Suprapubic skin (tissue), 4 donors: ENCODE measurements around the gene TUBB. TPM values are rescaled to one million over a fixed set of nuclear protein-coding genes. Genes with fewer than 3 reads are reported as not detected.

Source experiments
- DNase-seq, 2 donors: peaks; one replicate each; pipeline ENCODE4 v3.0.0-alpha.2; 2019; ENCODE audit warnings: low spot score in 2 of 2
- H3K27ac ChIP-seq: fragments of 200-600 bp; sonication (generic); one replicate; pipeline ENCODE4 v1.5.1; 2019
- H3K27me3 ChIP-seq: fragments of 200-600 bp; sonication (generic); one replicate; pipeline ENCODE4 v1.5.1; 2019
- H3K36me3 ChIP-seq: fragments of 200-600 bp; sonication (generic); one replicate; pipeline ENCODE4 v1.5.1; 2019
- H3K4me1 ChIP-seq: fragments of 200-600 bp; sonication (generic); one replicate; pipeline ENCODE4 v1.5.1; 2019
- H3K4me3 ChIP-seq: fragments of 200-600 bp; sonication (generic); one replicate; pipeline ENCODE4 v1.5.1; 2019; ENCODE audit warnings: mild to moderate bottlenecking
- H3K9me3 ChIP-seq: fragments of 200-600 bp; sonication (generic); one replicate; pipeline ENCODE4 v1.5.1; 2019
- EP300 ChIP-seq: sonication (generic); formaldehyde crosslinking; IDR thresholded peaks from one replicate; pipeline ENCODE4 v1.6.1; 2017; ENCODE audit warnings: antibody characterized with exemption
- POLR2A ChIP-seq, 2 donors: fragments of 450-650 bp; IDR thresholded peaks; one replicate each; pipeline ENCODE4 v1.6.1; 2017; ENCODE audit warnings: antibody characterized with exemption in 2 of 2, mild to moderate bottlenecking in 2 of 2, moderate library complexity in 2 of 2
- POLR2AphosphoS5 ChIP-seq, 3 donors: sonication (generic); formaldehyde crosslinking; IDR thresholded peaks; one replicate each; pipeline ENCODE4 v1.6.1; 2017; ENCODE audit warnings: antibody characterized with exemption in 3 of 3
- WGBS: methylation state at CpG from one replicate; pipeline ENCODE4 v1.1.5; 2018; 5-methylcytosine and 5-hydroxymethylcytosine counted together
- total RNA-seq, 4 donors: library from RNA; depleted of rRNA; stranded (reverse); fragments of >200 nt; gene quantifications; one replicate each; pipeline ENCODE4 v1.1.0, GENCODE V29; 2016
- TF ChIP-seq, protein P1 (sequence below), 2 donors: fragments of 200-600 bp in 1 of 2; fragments of 450-650 bp in 1 of 2; sonication (generic) in 1 of 2; IDR thresholded peaks; one replicate each; pipeline ENCODE4 v1.5.1; 2016 to 2019; ENCODE audit warnings: antibody characterized with exemption in 2 of 2, mild to moderate bottlenecking in 1 of 2, moderate library complexity in 1 of 2

Gene TUBB
- total RNA-seq, 4 donors from 2014 or later, result 166 to 348 (median 244) TPM

DNA sequence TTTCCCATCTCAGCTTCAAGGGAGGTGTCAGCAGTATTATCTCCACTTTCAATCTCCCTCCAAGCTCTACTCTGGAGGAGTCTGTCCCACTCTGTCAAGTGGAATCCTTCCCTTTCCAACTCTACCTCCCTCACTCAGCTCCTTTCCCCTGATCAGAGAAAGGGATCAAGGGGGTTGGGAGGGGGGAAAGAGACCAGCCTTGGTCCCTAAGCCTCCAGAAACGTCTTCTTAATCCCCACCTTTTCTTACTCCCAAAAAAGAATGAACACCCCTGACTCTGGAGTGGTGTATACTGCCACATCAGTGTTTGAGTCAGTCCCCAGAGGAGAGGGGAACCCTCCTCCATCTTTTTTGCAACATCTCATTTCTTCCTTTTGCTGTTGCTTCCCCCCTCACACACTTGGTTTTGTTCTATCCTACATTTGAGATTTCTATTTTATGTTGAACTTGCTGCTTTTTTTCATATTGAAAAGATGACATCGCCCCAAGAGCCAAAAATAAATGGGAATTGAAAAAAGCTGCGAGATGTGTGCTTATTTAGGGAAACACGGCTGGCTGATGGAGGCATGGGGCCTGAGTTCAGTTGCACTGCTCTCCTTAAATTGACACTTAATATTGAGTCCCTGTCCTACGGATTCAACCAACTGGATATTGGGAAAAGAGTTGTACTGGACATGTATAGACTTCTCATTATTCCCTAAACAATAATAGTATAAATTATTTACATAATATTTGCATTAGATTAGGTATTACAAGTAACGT lies 4.9 kb downstream of the TUBB start:
- H3K4me1 ChIP-seq, result peaks cover 53% of the 10 kb centered on the region
- DNase-seq, result no peak
- no peak overlapping the region for H3K27ac ChIP-seq
- H3K36me3 ChIP-seq, result peaks cover 70% of the 10 kb centered on the region
- no peaks in the 10 kb centered on the region for H3K27me3 ChIP-seq
- H3K4me3 ChIP-seq, result no peak overlapping the region
- 38% methylated on average over 6 of the region's 6 CpGs for WGBS
- H3K9me3 ChIP-seq, result no peaks in the 10 kb centered on the region
- TF ChIP-seq POLR2AphosphoS5 (IDR thresholded peaks at IDR 0.05) (no peak), EP300 (no peak), POLR2A (IDR thresholded peaks at IDR 0.05) (no peak)
- TF ChIP-seq, protein P1, sequence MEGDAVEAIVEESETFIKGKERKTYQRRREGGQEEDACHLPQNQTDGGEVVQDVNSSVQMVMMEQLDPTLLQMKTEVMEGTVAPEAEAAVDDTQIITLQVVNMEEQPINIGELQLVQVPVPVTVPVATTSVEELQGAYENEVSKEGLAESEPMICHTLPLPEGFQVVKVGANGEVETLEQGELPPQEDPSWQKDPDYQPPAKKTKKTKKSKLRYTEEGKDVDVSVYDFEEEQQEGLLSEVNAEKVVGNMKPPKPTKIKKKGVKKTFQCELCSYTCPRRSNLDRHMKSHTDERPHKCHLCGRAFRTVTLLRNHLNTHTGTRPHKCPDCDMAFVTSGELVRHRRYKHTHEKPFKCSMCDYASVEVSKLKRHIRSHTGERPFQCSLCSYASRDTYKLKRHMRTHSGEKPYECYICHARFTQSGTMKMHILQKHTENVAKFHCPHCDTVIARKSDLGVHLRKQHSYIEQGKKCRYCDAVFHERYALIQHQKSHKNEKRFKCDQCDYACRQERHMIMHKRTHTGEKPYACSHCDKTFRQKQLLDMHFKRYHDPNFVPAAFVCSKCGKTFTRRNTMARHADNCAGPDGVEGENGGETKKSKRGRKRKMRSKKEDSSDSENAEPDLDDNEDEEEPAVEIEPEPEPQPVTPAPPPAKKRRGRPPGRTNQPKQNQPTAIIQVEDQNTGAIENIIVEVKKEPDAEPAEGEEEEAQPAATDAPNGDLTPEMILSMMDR (IDR thresholded peaks at IDR 0.05), result no peak

DNA sequence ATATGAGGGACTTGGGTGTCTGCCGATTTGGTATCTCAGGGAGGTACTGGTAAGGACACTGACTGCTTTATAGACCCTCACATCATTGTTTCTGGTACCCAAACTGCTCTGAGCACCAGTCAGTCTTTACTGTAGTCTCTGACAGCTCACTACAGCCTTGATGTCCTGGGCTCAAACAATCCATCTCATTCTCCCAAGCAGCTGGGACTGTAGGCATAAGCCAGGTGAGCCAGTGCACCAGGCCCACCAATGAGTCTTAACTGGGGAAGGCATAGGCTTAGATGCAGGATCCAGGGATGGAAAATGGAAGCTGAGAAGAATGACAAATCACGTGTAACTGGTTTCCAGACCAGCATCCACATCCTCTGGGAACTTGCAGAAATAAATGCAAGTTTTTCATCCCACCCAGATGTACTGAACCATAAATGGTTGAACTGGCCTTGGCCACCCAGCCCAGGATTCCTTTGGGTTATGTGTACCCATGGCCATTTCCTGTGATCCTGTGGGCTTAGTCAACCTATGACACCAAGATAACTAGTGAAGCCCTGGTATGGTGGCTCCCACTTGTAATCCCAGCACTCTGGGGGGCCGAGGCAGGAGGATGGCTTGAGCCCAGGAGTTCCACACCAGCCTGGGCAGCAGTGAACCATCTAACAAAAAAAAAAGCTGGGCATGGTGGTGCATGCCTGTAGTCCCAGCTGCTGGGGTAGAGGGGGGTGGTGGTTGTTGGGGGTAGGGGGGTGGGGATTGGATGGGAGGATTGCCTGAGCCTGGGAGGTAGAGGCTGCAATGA lies 5.8 kb downstream of the TUBB start:
- TF ChIP-seq, protein P1 (IDR thresholded peaks at IDR 0.05), result no peak
- TF ChIP-seq POLR2AphosphoS5 (IDR thresholded peaks at IDR 0.05) (no peak), EP300 (no peak), POLR2A (IDR thresholded peaks at IDR 0.05) (no peak)
- Histone ChIP-seq H3K36me3 (peaks cover 78% of the 10 kb centered on the region), H3K4me3 (no peak overlapping the region), H3K4me1 (peaks cover 61% of the 10 kb centered on the region), H3K27ac (no peak overlapping the region), H3K9me3 (no peaks in the 10 kb centered on the region), H3K27me3 (no peaks in the 10 kb centered on the region)
- DNase-seq, result no peak
- 64% methylated on average over 3 of the region's 3 CpGs for WGBS

DNA sequence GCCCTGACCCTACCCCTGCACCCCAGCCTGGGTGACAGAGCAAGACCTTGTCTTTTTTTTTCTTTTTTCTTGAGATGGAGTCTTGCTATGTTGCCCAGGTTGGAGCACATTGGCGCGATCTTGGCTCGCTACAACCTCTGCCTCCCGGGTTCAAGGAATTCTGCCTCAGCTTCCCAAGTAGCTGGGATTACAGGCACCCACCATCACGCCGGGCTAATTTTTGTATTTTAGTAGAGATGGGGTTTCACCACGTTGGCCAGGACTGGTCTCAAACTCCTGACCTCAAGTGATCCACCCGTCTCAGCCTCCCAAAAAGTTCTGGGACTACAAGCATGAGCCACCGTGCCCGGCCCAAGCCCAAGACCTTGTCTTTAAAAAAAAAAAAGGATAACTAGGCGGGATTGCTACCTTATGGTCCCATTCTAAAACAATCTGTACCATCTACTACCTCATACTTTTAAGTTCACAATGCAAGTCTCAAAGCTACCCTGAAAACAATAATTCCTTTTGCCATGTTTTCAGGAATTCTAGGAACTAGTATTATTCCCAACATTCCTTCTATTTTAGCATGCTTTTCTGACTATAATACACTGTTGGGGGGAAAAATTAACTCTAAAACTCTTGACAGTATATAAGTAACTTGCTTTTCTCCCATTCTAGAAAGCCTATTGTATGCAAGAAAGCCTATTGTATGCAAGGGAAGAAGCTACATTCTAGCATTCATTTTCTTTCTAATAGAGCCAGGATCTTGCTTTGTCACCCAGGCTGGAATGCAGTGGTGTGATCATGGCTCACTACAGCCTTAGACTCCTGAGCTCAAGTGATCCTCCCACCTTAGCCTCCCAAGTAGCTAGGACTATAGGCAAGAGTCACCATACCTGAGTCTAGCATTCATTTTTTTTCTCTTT lies 6.6 kb downstream of the TUBB start:
- Histone ChIP-seq H3K27me3 (no peaks in the 10 kb centered on the region), H3K4me1 (peaks cover 62% of the 10 kb centered on the region), H3K27ac (peak overlapping the region; percentile 24), H3K9me3 (no peaks in the 10 kb centered on the region), H3K4me3 (no peak overlapping the region), H3K36me3 (peaks cover 82% of the 10 kb centered on the region)
- 85% methylated on average over 11 of the region's 11 CpGs for WGBS
- no peak for DNase-seq
- no peak for TF ChIP-seq EP300
- no peak for TF ChIP-seq POLR2A (IDR thresholded peaks at IDR 0.05)
- no peak for TF ChIP-seq POLR2AphosphoS5 (IDR thresholded peaks at IDR 0.05)
- TF ChIP-seq, protein P1 (IDR thresholded peaks at IDR 0.05), result no peak

DNA sequence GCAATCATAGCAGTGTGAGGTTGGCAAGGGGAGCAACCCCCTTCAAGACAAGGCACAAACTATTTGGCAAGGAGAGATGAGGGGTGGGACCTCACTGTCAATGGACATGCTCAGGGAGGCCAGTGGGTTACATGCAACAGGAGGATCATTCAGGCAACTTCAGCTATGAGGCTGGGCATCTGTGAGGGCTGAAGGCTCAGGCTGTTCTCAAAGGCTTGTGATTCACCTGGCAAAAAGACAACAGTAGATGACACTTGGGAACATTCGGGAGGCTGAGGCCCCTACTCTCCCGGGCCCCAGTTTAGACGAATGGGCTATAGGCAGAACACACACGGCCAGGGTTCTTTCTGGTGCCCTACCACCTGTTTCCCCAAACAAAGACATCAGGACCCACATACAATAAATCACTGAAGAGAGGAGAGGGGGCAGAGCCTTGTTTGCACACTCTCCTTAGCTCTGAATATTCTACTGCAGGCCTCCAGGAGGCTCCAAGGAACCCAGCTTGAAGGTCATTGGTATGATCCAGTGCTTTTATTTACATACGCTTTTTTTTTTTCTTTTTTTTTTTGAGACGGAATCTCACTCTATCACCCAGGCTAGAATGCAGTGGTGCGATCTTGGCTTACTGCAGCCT lies 7.9 kb downstream of the TUBB start:
- H3K4me3 ChIP-seq, result no peak overlapping the region
- 60% methylated on average over 7 of the region's 7 CpGs for WGBS
- no peak for TF ChIP-seq EP300
- TF ChIP-seq, protein P1 (IDR thresholded peaks at IDR 0.05), result no peak
- no peak for TF ChIP-seq POLR2AphosphoS5 (IDR thresholded peaks at IDR 0.05)
- no peak for TF ChIP-seq POLR2A (IDR thresholded peaks at IDR 0.05)
- H3K4me1 ChIP-seq, result peaks cover 49% of the 10 kb centered on the region
- H3K27ac ChIP-seq, result peak overlapping the region; percentile 3
- DNase-seq, result no peak
- peaks cover 90% of the 10 kb centered on the region for H3K36me3 ChIP-seq
- no peaks in the 10 kb centered on the region for H3K9me3 ChIP-seq
- no peaks in the 10 kb centered on the region for H3K27me3 ChIP-seq
